ENCODE measurements around the gene NIP7.
"Not testable (repeated sequence)": the region's sequence is repeated elsewhere in the genome, so short reads cannot be mapped to it uniquely, and the experiment has no call there.

The NIP7 gene

GRCh38 chr16:69349536-69349935 is 10.0 kb downstream of the NIP7 start:
- DNase-seq (ENCODE audit: low read depth): no peak
- H3K4me3 ChIP-seq (ENCODE audit: low read depth, low read length): no peak overlapping the region
- no peak for TF ChIP-seq CTCF (IDR thresholded peaks at IDR 0.05; ENCODE audit: low read depth, low read length, missing control alignments)
- in situ Hi-C loops (cut with HindIII; ENCODE audit: low sequenced_read_pairs): no loop called here

GRCh38 chr16:69350536-69351133 is 11.1 kb downstream of the NIP7 start:
- no peak for TF ChIP-seq CTCF (IDR thresholded peaks at IDR 0.05; ENCODE audit: low read depth, low read length, missing control alignments)
- DNase-seq (ENCODE audit: low read depth): no peak
- in situ Hi-C loops (cut with HindIII; ENCODE audit: low sequenced_read_pairs): no loop called here
- no peak overlapping the region for H3K4me3 ChIP-seq (ENCODE audit: low read depth, low read length)

- in situ Hi-C loops (cut with HindIII; ENCODE audit: low sequenced_read_pairs): no loop called here
- no peak for TF ChIP-seq CTCF (IDR thresholded peaks at IDR 0.05; ENCODE audit: low read depth, low read length, missing control alignments)
- no peak for DNase-seq (ENCODE audit: low read depth)
- no peak within 1 kb of the TSS for H3K4me3 ChIP-seq (ENCODE audit: low read depth, low read length)
Measured at GRCh38 chr16:69351309-69352027, 11.9 kb downstream of the NIP7 start, which contains the start of gene TMED6. TMED6 (minus strand) TSS chr16:69351786; CDS start chr16:69351753, 33 bp downstream.

- in situ Hi-C loops (cut with HindIII; ENCODE audit: low sequenced_read_pairs); DNase-seq (ENCODE audit: low read depth); H3K4me3 ChIP-seq (ENCODE audit: low read depth, low read length): not testable (repeated sequence)
Measured at GRCh38 chr16:69360070-69360469, 20.5 kb downstream of the NIP7 start.

GRCh38 chr16:69363281-69363717 is 23.7 kb downstream of the NIP7 start:
- no peak overlapping the region for H3K4me3 ChIP-seq (ENCODE audit: low read depth, low read length)
- DNase-seq (ENCODE audit: low read depth): no peak
- TF ChIP-seq CTCF (IDR thresholded peaks at IDR 0.05; ENCODE audit: low read depth, low read length, missing control alignments): no peak
- in situ Hi-C loops (cut with HindIII; ENCODE audit: low sequenced_read_pairs): no loop called here

GRCh38 chr16:69364088-69364487 is 24.5 kb downstream of the NIP7 start:
- in situ Hi-C loops (cut with HindIII; ENCODE audit: low sequenced_read_pairs): no loop called here
- no peak for TF ChIP-seq CTCF (IDR thresholded peaks at IDR 0.05; ENCODE audit: low read depth, low read length, missing control alignments)
- H3K4me3 ChIP-seq (ENCODE audit: low read depth, low read length): no peak overlapping the region
- DNase-seq (ENCODE audit: low read depth): no peak

- in situ Hi-C loops (cut with HindIII; ENCODE audit: low sequenced_read_pairs): no loop called here
- DNase-seq (ENCODE audit: low read depth): no peak
- TF ChIP-seq CTCF (IDR thresholded peaks at IDR 0.05; ENCODE audit: low read depth, low read length, missing control alignments): no peak
- H3K4me3 ChIP-seq (ENCODE audit: low read depth, low read length): no peak overlapping the region
Measured at GRCh38 chr16:69365901-69366300, 26.3 kb downstream of the NIP7 start.

Measured in astrocyte of the cerebellum (primary cell).